Measurements from ENCODE around the gene FGD6. TPM values are rescaled to one million over a fixed set of nuclear protein-coding genes. Genes with fewer than 3 reads are reported as not detected.

Gene FGD6
- total RNA-seq, 2 donors from 2014 or later = 9.8 to 21.8 TPM

DNA sequence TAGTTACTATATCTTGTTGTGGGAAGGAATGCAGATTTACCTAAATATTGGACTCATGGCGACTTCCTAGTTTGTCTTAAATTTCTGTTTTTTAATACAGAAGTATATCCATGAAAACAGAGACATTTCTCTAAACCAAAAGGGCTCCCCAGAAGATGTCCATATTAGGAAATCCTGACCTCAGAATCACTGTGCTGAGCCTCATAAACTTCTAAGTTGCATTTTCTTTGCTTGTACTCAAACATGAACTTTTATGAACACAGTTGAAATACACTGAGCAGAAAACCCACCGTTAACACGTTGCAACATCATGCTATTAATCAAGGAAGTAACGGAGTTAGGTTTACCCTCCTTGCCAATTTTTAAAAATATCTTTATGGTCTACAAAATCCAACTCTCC is 100.9 kb downstream of the FGD6 start:
- Histone ChIP-seq H3K36me3 (no peaks in the 10 kb centered on the region), H3K27ac (no peak overlapping the region), H3K4me3 (no peak overlapping the region), H3K9me3 (no peaks in the 10 kb centered on the region), H3K9ac (ENCODE audit: low read depth in 2 of 2, low read length in 2 of 2) (no peak overlapping the region), H3K4me1 (peaks cover 11% of the 10 kb centered on the region), H3K27me3 (no peaks in the 10 kb centered on the region)
- TF ChIP-seq, protein P1, sequence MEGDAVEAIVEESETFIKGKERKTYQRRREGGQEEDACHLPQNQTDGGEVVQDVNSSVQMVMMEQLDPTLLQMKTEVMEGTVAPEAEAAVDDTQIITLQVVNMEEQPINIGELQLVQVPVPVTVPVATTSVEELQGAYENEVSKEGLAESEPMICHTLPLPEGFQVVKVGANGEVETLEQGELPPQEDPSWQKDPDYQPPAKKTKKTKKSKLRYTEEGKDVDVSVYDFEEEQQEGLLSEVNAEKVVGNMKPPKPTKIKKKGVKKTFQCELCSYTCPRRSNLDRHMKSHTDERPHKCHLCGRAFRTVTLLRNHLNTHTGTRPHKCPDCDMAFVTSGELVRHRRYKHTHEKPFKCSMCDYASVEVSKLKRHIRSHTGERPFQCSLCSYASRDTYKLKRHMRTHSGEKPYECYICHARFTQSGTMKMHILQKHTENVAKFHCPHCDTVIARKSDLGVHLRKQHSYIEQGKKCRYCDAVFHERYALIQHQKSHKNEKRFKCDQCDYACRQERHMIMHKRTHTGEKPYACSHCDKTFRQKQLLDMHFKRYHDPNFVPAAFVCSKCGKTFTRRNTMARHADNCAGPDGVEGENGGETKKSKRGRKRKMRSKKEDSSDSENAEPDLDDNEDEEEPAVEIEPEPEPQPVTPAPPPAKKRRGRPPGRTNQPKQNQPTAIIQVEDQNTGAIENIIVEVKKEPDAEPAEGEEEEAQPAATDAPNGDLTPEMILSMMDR (IDR thresholded peaks at IDR 0.05) = no peak
- intact Hi-C loops (cut with DNase I) = loop anchor here (2.0 to 5.0 kb wide), 3 partner anchors 98 to 416 kb away; no protein-coding TSS in a partner anchor
- DNase-seq = no peak

DNA sequence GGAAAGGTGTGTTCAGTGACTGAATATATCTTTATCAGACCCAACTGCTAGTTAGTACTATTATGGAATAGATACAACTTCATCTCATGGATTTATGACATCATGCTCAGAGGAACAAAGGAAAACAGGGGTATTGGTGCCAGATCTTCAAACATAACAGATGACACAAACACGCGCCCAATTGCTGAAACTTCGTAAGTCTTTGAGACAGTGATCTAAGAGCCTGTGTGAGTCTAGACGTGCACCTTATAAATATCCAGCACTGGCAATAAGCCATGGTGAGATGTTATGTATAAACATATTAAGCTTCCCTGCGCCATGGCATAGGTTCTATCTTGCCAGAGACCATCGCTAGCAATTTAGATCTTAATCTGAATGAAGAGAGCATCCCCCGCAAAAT is 101.6 kb downstream of the FGD6 start:
- Histone ChIP-seq H3K9me3 (no peaks in the 10 kb centered on the region), H3K4me3 (no peak overlapping the region), H3K36me3 (no peaks in the 10 kb centered on the region), H3K9ac (ENCODE audit: low read depth in 2 of 2, low read length in 2 of 2) (no peak overlapping the region), H3K27ac (no peak overlapping the region), H3K4me1 (peaks cover 11% of the 10 kb centered on the region), H3K27me3 (no peaks in the 10 kb centered on the region)
- intact Hi-C loops (cut with DNase I) = loop anchor here (2.0 to 5.0 kb wide), 3 partner anchors 99 to 417 kb away; no protein-coding TSS in a partner anchor
- TF ChIP-seq, protein P1 (IDR thresholded peaks at IDR 0.05) = no peak
- no peak for DNase-seq

DNA sequence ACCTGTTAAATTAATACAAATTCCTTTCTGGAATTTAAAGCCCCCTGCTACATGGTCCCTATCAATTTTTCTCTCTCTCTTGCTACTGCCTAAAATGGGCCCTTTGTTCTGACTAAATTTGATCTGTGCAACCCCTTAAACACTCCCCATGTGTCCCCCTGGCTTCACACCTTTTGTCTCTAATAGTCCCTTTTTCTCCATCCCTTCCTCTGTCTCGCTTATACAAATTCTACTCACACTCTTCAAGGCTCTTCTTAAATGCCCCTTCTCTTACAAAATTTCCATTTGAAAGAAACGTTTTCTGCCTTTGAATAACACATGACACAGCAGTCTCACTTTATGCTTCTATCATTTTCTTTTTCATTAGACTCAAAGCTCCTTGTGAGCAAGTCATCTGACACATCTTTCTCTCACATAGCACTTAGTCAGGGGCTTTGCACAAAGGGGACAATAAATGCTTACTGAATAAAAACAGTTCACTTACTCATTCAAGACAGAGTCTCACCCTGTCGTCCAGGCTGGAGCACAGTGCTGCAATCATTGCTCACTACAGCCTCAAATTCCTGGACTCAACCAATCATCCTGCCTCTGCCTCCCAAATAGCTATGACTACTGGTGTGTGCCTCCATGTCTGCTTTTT is 102.4 kb downstream of the FGD6 start:
- Histone ChIP-seq H3K27ac (no peak overlapping the region), H3K27me3 (no peaks in the 10 kb centered on the region), H3K9ac (ENCODE audit: low read depth in 2 of 2, low read length in 2 of 2) (no peak overlapping the region), H3K4me1 (peaks cover 11% of the 10 kb centered on the region), H3K9me3 (no peaks in the 10 kb centered on the region), H3K36me3 (no peaks in the 10 kb centered on the region), H3K4me3 (no peak overlapping the region)
- DNase-seq = no peak
- intact Hi-C loops (cut with DNase I) = loop anchor here (5.0 kb wide), 1 partner anchor 417 kb away; no protein-coding TSS in a partner anchor
- TF ChIP-seq, protein P1 (IDR thresholded peaks at IDR 0.05) = no peak

DNA sequence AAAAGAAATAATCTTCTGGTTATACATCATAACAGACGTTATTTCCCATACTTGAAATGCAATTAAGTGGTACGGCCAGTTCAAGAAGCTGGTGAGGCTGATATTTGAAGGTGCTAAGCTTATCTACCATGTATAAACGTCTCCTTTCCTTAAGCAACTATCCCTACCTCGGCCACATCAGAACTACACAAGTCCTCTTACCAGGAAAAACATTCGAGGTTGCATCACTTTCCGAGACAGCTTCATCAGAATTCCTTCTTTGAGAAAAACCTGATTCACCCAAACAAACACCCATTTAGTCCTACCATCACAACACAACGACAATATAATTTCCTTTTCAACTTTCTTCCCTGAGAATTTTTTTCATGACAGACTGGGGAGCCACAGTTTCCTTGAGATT is 109.9 kb downstream of the FGD6 start:
- no peaks in the 10 kb centered on the region for H3K36me3 ChIP-seq
- intact Hi-C loops (cut with DNase I) = no loop called here
- H3K9ac ChIP-seq (ENCODE audit: low read depth in 2 of 2, low read length in 2 of 2) = no peak overlapping the region

DNA sequence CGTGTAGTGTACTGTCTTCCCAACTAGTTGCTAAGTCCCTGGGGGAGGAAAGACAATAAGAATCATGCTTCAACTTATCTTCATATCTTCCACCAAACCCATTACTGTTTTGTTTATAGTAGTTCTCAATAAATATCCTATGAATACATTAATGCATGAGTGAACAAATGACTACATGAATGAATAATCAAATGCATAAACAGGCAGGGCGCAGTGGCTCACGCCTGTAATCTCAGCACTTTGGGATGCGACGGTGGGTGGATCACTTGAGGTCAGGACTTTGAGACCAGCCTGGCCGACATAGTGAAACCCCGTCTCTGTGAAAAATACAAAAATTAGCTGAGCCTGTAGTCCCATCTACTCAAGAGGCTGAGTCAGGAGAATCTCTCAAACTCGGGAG is 111.7 kb downstream of the FGD6 start:
- intact Hi-C loops (cut with DNase I) = no loop called here
- no peak for DNase-seq
- TF ChIP-seq, protein P1 (IDR thresholded peaks at IDR 0.05) = no peak
- no peaks in the 10 kb centered on the region for H3K9me3 ChIP-seq
- H3K9ac ChIP-seq (ENCODE audit: low read depth in 2 of 2, low read length in 2 of 2) = no peak overlapping the region
- no peak overlapping the region for H3K27ac ChIP-seq
- H3K36me3 ChIP-seq = no peaks in the 10 kb centered on the region
- H3K4me3 ChIP-seq = no peak overlapping the region
- H3K27me3 ChIP-seq = no peaks in the 10 kb centered on the region
- H3K4me1 ChIP-seq = no peaks in the 10 kb centered on the region

More for the DNA sequence above, 109.9 kb downstream of the FGD6 start:
- TF ChIP-seq, protein P1 (IDR thresholded peaks at IDR 0.05) = no peak
- Histone ChIP-seq H3K27ac (no peak overlapping the region), H3K4me1 (no peaks in the 10 kb centered on the region), H3K9me3 (no peaks in the 10 kb centered on the region), H3K4me3 (no peak overlapping the region), H3K27me3 (no peaks in the 10 kb centered on the region)
- DNase-seq = no peak
